Measurements from ENCODE around the gene GRIK1. TPM values are rescaled to one million over a fixed set of nuclear protein-coding genes. Genes with fewer than 3 reads are reported as not detected.

The GRIK1 gene
- total RNA-seq, 4 donors from 2014 or later: 0.30 to 0.76 (median 0.36) TPM

- H3K4me3 ChIP-seq (ENCODE audit: low read depth, poor library complexity, severe bottlenecking): no peak overlapping the region
- TF ChIP-seq CTCF (IDR thresholded peaks at IDR 0.05): no peak
- no peak for TF ChIP-seq POLR2A (IDR thresholded peaks at IDR 0.05)
- no peak for DNase-seq (ENCODE audit: low spot score in 2 of 2)
- intact Hi-C loops (cut with DNase I; ENCODE audit: low total_unique reads): no loop called here
- WGBS, 2 donors: 92 to 95% methylated on average over 2 of the region's 2 CpGs
Measured at GRCh38 chr21:29827647-29828046, 112.1 kb downstream of the GRIK1 start.

- H3K4me3 ChIP-seq (ENCODE audit: low read depth, poor library complexity, severe bottlenecking): no peak overlapping the region
- intact Hi-C loops (cut with DNase I; ENCODE audit: low total_unique reads): no loop called here
- TF ChIP-seq POLR2A (IDR thresholded peaks at IDR 0.05) (no peak), CTCF (IDR thresholded peaks at IDR 0.05) (no peak)
- WGBS, 2 donors: 97 to 98% methylated on average over 3 of the region's 3 CpGs
- no peak for DNase-seq (ENCODE audit: low spot score in 2 of 2)
Measured at GRCh38 chr21:29827236-29827635, 112.6 kb downstream of the GRIK1 start.

GRCh38 chr21:29826386-29826785, 113.4 kb downstream of the GRIK1 start:
- DNase-seq (ENCODE audit: low spot score in 2 of 2): no peak
- H3K4me3 ChIP-seq (ENCODE audit: low read depth, poor library complexity, severe bottlenecking): no peak overlapping the region
- intact Hi-C loops (cut with DNase I; ENCODE audit: low total_unique reads): no loop called here
- 84 to 96% methylated on average over 1 of the region's 1 CpG for WGBS, 2 donors
- TF ChIP-seq POLR2A (IDR thresholded peaks at IDR 0.05) (no peak), CTCF (IDR thresholded peaks at IDR 0.05) (no peak)

GRCh38 chr21:29825936-29826335, 113.9 kb downstream of the GRIK1 start:
- TF ChIP-seq POLR2A (IDR thresholded peaks at IDR 0.05) (no peak), CTCF (IDR thresholded peaks at IDR 0.05) (no peak)
- intact Hi-C loops (cut with DNase I; ENCODE audit: low total_unique reads): no loop called here
- WGBS, 2 donors: 70 to 71% methylated on average over 2 of the region's 2 CpGs
- H3K4me3 ChIP-seq (ENCODE audit: low read depth, poor library complexity, severe bottlenecking): no peak overlapping the region
- DNase-seq (ENCODE audit: low spot score in 2 of 2): no peak

- no peak for TF ChIP-seq POLR2A (IDR thresholded peaks at IDR 0.05)
- TF ChIP-seq CTCF (IDR thresholded peaks at IDR 0.05): no peak
- intact Hi-C loops (cut with DNase I; ENCODE audit: low total_unique reads): no loop called here
- no peak for DNase-seq (ENCODE audit: low spot score in 2 of 2)
- no peak overlapping the region for H3K4me3 ChIP-seq (ENCODE audit: low read depth, poor library complexity, severe bottlenecking)
Measured at GRCh38 chr21:29825345-29825744, 114.5 kb downstream of the GRIK1 start.

GRCh38 chr21:29822064-29822463, 117.7 kb downstream of the GRIK1 start:
- intact Hi-C loops (cut with DNase I; ENCODE audit: low total_unique reads): no loop called here
- H3K4me3 ChIP-seq (ENCODE audit: low read depth, poor library complexity, severe bottlenecking): no peak overlapping the region
- DNase-seq (ENCODE audit: low spot score in 2 of 2): no peak
- TF ChIP-seq CTCF (IDR thresholded peaks at IDR 0.05) (no peak), POLR2A (IDR thresholded peaks at IDR 0.05) (no peak)
